ENCODE results near the gene UBXN7. TPM values are rescaled to one million over a fixed set of nuclear protein-coding genes. Genes with fewer than 3 reads are reported as not detected.
"Not testable (repeated sequence)": the region's sequence is repeated elsewhere in the genome, so short reads cannot be mapped to it uniquely, and the experiment has no call there.

UBXN7 gene
- total and polyA plus RNA-seq, 2 of the 4 experiments (the other 2 are of a cell fraction): 8.6 to 16.1 TPM

- peak; percentile 47; the same call in 1 of the 2 replicates for TF ChIP-seq MAZ (IDR thresholded peaks at IDR 0.05; ENCODE audit: borderline replicate concordance, low read depth, low read length)
These were observed 114.3 kb downstream of the UBXN7 start, which contains the start of gene DYNLT2B (continued) for GRCh38 chr3:196317687-196318467.

- Histone ChIP-seq H3K4me2 (ENCODE audit: low read depth, low read length) (peak overlapping the region; percentile 92), H2BK5ac (ENCODE audit: low read depth, low read length, poor library complexity, severe bottlenecking) (peak overlapping the region; percentile 59), H3K56ac (ENCODE audit: extremely low read depth, insufficient read depth, low read length) (peak overlapping the region; percentile 61; the same call in 1 of the 2 replicates), H3K23ac (ENCODE audit: low read depth, low read length) (peak overlapping the region; percentile 73), H3K4me3 (ENCODE audit: insufficient read depth, low read depth, low read length) (peak overlapping the region; percentile 66), H2AK5ac (ENCODE audit: low read depth, low read length) (peak overlapping the region; percentile 59; the same call in 1 of the 2 replicates), H3K14ac (replicated peaks; ENCODE audit: low read depth, low read length) (peak overlapping the region; percentile 67), H3K18ac (ENCODE audit: low read depth, low read length) (peak overlapping the region; percentile 65), H3K27ac (ENCODE audit: insufficient read depth, low read length) (peak overlapping the region; percentile 76), H4K5ac (ENCODE audit: low read depth, low read length) (peak overlapping the region; percentile 90), H2AK9ac (replicated peaks; ENCODE audit: low read depth, low read length, poor library complexity) (peak overlapping the region; percentile 91), H3K79me1 (ENCODE audit: low read depth in 1 of 2, low read length in 2 of 2) (peaks cover 9 to 24% of the 10 kb centered on the region in 2 experiments), H4K91ac (ENCODE audit: insufficient read depth, low read depth, low read length) (peak overlapping the region; percentile 56; the same call in 1 of the 2 replicates), H3K9ac (ENCODE audit: low read depth, low read length) (peak overlapping the region; percentile 85), H2AFZ (replicated peaks; ENCODE audit: low read length, poor library complexity) (peak overlapping the region; percentile 99), H4K8ac (ENCODE audit: low read depth in 2 of 2, low read length in 2 of 2) (peak overlapping the region; percentile 49 to 77; a peak in 2 of 4 replicates), H3K4ac (ENCODE audit: low read depth, low read length) (peak overlapping the region; percentile 47)
- H3K27me3 ChIP-seq (ENCODE audit: control insufficient read depth, insufficient read depth, low read length); ATAC-seq (ENCODE audit: low read depth); H2BK15ac ChIP-seq (ENCODE audit: low read depth, low read length); H4K20me1 ChIP-seq (ENCODE audit: insufficient read depth, low read length); H3K4me1 ChIP-seq (ENCODE audit: control insufficient read depth, insufficient read depth, low read length); H3K9me3 ChIP-seq (ENCODE audit: control insufficient read depth, insufficient read depth, low read length); DNase-seq; in situ Hi-C loops (cut with MboI; ENCODE audit: low sequenced_read_pairs); H3K9me1 ChIP-seq (ENCODE audit: insufficient read depth, low read length); H2BK20ac ChIP-seq (ENCODE audit: low read depth, low read length); H3K36me3 ChIP-seq (ENCODE audit: control insufficient read depth, insufficient read depth, low read length); dilution Hi-C loops (cut with HindIII; ENCODE audit: low sequenced_read_pairs, unreplicated experiment); CTCF ChIA-PET; H2BK120ac ChIP-seq (ENCODE audit: low read depth, low read length); BruUV-seq (replicated peaks): not testable (repeated sequence)
- intact Hi-C loops (cut with micrococcal nuclease): loop anchor here (1.0 kb wide), 1 partner anchor 114 kb away; no protein-coding TSS in a partner anchor
- POLR2A ChIA-PET (ENCODE audit: unreplicated experiment): interaction anchor here (0.6 kb wide), 1 partner anchor 17 kb away, joined by 7 read pairs; no protein-coding TSS in a partner anchor
- 0% methylated on average over 5 of the region's 17 CpGs; no CpG with 5 or more reads in 1 of the 2 experiments for WGBS, 2 experiments (ENCODE audit: extremely low coverage in 2 of 2, insufficient read length in 1 of 2)
These were observed 115.2 kb downstream of the UBXN7 start for GRCh38 chr3:196316799-196317686.
